HG03045 (cell line): ENCODE results near the gene MTUS2.
A peak's percentile ranks its signal among the peaks of the same experiment; 100 is the strongest.

Source experiments
- ATAC-seq: cut with Tn5 transposase; IDR thresholded peaks from one replicate; pipeline ENCODE4 v1.9.1; 2021; ENCODE audit warnings: mild to moderate bottlenecking, moderate library complexity; ENCODE audit not compliant: unreplicated experiment

The MTUS2 gene

DNA sequence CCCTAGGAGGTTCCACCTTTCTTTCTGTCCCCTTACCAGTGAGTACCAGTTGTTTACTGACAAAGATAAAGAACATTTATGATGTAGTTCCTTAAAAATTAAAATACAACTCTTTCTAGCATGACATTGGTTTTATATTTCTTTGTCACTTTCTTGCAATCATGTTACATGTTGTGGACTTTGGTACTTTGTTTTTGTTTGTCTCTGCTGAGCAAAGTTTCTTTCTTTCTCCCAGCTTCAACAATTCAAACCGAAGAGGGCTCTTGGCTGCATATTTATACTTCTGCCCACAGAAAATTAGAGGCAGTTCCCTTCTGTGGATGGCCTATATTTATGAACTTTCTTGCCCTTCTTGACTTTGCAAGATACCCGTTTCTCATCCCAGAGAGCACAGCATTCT is 201.2 kb downstream of the MTUS2 start:
- no peak for ATAC-seq

DNA sequence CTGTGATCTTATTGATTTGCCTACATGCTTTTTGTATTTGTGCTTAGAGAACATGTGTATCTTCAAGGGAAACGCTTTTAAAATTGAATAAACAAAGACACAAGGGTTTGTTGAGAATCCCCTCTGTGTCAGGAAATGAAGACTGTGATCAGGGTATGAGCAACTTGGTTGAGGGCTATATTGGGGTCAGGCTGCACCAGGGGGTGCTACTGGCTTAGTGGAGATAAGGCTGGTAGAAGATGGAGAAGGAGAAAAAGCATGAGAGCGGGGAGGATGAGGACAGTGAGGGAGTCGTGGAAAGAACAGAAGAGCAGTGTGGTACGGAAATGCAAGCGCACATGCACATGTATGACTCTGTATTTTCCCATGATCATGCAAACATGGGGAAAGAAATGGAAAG is 201.6 kb downstream of the MTUS2 start:
- no peak for ATAC-seq

DNA sequence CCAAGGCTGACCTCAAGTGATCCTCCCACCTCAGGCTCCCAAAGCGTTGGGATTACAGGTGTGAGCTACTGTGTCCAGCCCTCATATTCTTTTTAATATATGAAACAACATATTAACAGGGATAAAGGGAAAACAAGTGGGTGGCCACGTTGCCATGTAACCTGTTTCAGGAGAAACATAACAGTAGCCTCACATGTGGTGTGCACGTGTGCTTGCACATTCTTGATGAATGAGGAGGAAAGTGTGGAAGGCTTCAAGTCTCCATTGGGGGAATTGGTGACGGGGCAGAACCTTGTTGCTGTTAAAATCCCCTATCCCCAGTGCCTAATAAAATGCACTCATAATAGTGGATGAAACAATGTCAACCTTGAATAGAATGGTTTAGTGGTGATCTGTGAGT is 202.3 kb downstream of the MTUS2 start:
- ATAC-seq: no peak

DNA sequence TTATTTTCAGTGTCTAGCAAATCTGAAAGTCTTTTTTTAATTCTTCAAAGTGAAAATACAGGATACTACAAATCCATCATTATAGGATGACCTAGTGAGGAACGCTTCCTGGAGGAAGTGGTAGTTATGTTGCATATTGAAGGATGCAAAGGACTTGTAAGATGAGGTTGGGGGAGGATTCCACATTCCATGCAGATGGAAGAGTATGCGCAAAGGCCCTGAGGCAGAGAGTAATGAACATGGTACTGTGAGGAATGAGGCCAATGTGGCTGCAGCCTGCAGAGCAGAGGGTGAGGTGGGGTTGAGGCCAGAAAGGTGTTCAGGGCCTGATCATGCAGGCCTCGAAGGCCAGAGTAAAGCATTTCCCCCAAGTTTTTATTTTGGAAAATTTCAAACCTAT is 202.8 kb downstream of the MTUS2 start:
- ATAC-seq: no peak

DNA sequence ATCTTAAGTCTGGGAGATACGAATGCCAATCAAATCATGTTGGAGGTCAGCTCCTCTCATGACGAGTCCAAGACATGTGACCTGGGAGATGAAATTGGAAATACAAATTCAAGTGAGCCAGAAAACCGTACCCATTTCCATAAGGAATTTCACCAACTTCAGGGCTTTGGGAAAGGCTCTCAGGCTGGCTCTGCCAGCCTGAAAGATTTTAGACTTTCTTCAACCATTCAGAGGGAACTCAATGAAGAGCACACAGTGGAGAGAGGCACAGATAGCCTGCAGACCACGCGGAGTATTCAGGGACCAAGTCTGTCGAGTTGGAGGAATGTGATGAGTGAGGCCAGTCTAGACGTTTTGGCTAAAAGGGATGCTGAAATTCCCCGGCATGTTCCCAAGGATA is 204.6 kb downstream of the MTUS2 start:
- ATAC-seq: no peak

DNA sequence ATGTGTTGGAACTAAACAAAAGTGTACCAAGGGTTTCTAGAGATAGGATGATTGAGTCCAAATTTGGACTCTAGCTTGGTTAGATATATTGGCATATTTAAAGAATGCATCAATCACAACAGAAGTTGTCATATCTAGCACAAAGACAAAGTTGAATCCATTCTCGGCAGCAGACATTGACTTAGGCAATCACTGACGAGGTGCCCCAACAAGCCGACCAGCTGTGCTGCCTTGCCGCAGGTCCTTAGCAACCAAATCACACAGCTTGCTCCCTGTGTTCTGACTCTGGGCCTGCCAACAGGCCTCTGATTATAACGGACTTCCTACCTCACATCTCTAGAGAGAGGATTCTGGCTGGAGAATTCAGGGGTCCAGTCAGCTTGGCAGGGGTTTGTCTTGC is 208.7 kb downstream of the MTUS2 start:
- ATAC-seq: no peak

DNA sequence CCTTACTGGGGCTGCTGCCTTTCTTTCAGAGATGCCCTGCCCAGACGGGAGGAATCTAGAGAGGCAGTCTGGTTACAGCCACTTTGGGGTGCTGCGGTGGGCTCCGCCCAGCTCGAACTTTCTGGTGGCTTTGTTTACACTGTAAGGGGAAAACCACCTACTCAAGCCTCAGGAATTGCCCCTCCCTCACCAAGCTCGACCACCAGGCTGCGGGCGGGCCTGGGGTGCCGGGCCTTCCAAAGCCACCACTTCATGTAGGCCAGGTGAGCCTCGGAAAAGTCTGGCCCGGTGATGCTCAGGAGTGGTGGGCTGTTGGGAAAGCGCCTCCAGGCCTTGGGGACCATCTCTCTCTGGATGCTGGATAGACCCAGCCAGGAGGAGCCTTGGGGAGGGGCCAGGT is 218.6 kb downstream of the MTUS2 start:
- no peak for ATAC-seq

DNA sequence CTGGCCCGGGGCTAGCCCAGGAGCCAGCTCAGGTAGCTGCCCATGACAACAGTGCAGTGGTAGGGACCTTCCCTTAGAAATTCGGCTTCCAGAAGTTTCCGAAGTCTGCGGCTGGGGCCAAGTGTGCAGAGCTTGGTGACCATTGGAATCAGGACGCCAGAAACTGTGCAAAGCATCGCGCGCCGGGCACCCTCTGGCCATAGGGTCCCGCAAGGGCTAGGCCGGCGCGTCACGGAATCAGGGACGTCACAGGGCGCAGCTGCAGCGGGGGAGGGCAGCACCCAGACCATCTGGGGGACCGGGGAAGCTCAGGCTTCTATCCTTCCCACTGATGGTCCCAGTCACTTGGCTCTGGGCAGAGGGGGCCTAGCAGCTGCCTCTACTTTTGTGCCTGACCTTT is 219.1 kb downstream of the MTUS2 start:
- no peak for ATAC-seq

DNA sequence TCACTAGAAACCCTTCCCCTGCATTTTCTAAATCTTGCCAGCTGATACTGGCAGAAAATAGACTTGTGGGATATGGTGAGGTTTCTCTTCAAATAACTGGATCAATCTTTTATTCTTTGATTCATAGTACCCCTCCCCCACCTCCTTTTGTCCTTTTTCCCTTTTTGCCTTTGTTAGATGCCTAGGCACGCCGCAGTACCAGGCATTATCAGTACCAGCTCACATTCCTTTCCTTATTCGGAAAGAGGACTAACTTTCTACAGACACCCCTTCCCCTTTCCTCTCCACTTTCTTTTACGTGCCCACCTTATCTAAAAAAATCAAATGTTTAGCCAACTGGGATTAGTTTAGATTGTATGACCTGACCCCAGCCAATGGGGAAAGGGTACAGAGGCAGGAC is 226.4 kb downstream of the MTUS2 start:
- no peak for ATAC-seq

DNA sequence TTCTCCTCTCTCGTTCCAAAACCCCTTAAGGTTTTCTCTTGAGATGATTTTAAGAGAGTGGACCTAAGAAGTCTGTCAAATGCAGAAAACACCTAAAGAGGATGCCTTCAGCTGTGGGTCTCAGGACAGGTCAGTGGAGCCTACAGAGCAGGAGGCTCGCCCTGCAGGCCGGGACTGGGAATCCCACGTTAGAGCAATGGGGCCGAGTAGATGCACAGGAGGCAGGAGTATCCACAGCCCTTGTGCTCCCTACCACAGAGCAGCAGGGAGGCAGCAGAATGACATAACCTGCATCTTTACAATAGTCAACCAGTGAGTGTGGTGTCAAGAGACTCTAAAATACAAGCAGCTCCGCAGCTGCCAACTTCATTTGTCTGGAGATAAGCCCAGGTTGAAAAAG is 229.4 kb downstream of the MTUS2 start:
- no peak for ATAC-seq

DNA sequence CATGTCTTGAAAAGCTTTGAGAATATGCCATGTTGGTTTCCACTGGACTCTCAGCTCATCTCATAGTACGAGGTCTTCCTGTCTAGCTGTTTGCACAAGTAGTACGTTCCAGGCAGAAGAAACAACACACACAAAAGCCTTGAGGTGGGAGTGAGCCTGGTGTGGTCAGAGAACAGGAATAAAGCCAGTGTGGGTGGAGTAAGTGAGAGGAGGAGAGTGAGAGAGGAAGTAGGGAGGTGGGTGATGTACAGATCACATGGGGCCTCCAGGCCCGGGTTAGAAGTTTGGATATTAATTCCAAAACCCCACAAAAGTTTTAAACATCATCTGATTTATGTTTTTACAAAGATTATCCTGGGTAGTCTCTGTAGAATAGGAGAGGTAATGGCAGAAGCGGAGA is 230.6 kb downstream of the MTUS2 start:
- no peak for ATAC-seq

DNA sequence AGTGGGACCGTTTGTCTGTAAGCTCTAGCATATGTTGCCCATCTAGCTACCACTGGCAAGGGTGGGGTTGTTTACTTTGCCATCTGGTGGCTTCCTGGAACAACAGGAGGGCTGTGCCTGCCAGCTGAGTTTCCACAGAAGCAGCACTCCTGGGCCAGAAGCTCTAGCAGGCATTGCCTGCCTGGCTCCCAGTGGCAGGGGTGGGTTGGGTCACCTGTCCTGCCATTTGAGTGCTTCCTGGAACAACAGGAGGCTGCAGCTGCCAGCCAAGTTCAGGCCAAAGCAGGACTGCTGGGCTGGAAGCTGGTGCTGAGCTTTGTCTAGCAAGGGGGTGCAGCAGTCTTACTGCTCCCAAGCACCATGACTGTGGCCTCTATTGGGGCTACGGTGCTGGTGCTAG is 239.7 kb downstream of the MTUS2 start:
- no peak for ATAC-seq

DNA sequence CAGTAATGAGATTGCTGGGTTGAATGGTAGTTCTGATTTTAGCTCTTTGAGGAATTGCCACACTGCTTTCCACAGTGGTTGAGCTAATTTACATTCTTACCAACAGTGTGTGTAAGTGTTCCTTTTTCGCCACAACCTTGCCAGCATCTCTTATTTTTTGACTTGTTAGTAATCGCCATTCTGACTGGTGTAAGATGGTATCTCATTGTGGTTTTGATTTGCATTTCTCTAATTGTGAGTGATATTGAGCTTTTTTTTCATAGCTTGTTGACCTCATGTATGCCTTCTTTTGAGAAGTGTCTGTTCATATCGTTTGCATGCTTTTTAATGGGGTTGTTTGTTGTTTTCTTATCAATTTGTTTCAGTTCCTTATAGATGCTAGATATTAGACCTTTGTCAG is 245.0 kb downstream of the MTUS2 start:
- ATAC-seq: no peak

DNA sequence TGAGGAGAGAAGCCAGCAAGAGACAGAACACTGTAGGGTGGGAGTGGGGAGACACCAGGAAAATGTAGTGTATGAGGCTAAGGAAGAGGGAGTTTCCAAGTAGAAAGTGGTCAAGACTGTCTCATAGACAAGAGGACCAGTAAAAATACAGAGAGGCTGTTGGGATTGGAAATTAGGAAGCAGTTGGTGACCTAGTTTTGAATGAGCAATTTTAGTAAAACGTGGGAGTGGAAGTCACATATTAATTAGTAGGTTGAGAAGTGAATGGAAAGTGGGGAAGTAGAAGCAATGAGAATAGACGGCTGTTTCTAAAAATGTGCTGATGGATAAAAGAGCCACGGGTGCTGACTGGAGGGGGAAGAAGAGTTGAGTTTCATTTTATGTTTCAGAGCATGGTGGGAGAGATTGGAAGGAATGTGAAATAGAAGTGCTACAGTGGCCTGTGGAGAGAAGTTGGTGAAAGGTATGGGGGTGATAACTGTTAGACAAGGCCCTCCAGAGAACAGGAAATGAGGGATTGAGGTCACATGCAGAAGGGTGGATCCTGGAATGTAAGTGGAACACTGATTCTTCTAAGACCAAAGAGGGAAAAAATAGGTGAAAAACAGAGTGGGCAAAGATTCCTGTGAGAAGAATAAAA is 247.3 kb downstream of the MTUS2 start:
- ATAC-seq: no peak

DNA sequence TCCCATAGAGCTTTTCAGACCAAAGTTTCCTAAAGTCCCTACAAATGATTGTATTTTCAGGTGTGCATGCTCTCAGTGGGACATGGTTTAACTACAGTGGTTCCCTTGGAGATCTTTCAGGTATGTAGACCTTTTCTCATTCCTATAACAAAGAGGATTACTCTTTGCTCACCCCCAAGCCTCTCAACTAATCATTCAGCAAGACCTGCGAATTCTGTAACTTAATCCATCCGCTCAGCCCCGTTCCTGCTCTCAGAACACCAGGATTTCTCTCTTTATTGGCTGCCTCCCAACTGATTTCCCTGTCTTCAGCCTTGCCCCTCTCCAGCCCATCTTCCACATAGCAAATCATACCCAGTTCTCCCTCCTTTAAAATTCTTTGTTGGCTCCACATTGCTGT is 253.6 kb downstream of the MTUS2 start:
- ATAC-seq: no peak

DNA sequence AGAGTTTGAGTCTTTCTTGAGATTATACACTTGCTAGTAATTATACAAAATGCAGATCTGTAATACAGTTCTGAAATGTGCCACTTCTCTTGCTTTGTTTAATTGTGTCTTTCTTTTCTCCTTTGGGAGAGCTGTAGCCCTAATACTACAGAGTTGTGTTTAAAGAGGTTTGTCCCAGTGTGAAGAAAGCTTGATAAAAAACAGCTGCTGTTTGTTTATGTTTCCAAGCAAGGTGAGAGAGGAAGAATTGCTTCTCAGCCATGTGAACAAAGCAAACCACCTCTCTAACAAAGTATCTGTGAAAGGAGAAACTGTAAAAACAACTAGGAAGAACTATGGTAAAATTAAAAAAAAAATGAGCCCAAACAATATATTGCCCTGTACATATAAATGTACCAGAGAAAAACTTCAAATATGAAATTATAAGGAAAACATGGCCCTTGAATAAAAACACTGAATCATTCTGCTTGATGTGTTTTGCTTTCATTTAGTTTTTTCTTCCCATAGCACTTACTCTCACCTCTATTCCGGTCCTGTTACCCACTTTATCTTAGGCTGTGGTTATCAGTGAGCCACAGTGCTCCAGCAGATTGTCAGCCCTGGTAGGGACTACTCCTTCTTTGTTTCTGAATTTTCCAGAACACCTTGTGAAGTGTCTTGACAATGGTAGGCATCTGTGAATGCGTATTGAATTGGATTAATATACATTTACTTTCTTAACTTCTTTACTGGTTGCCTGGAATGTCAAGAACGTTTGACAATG is 257.1 kb downstream of the MTUS2 start:
- no peak for ATAC-seq

DNA sequence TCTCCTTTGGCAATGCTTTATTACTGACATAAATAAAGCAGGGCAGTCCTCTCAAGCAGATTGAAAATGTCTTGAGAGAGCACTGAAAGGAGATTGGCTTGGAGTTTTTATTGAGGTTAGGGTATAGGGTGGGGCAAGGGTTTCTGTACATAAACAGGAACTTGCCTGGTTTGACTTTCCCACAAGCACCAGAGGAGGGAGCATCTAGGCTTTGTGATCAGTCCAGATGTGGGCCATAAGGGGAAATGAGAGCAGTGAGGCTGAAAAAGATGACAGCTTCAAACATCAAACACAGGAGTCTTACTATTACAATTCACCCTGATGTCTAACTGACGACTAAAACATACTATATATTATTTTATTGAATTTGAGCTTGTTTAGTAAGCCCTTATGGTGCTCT is 260.9 kb downstream of the MTUS2 start:
- peak; percentile 81 for ATAC-seq

DNA sequence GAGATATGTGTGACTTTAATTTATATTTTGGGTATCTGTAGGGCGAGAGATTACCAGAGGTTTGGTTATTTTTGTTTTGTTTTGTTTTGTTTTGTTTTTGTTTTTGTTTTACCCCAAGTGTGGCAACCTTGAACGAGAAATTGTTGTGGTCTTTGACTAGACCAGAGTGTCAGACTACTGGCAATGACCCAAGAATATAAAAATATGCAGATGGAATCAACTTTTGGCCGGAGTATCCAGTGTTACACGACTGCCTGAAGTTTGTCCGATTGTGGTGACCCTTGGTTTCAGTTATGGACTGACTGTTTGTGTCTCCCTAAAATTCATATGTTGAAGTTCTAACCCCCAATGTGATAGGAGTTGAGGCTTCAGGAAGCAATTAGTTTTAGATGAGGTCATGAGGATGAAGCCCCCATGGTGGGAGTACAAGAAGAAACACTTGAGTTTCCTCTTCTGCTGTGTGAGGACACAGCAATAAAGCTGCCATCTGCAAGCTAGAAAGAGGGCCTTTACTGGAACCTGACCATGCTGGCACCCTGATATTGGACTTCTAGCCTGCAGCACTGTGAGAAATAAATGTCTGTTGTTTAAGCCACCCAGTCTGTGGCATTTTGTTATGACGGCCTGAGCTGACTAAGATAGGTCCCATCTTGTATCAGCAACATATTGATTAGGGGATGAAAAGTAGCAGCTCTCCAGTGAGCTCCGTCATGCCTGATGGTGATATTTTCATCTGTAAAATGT is 261.7 kb downstream of the MTUS2 start:
- no peak for ATAC-seq

DNA sequence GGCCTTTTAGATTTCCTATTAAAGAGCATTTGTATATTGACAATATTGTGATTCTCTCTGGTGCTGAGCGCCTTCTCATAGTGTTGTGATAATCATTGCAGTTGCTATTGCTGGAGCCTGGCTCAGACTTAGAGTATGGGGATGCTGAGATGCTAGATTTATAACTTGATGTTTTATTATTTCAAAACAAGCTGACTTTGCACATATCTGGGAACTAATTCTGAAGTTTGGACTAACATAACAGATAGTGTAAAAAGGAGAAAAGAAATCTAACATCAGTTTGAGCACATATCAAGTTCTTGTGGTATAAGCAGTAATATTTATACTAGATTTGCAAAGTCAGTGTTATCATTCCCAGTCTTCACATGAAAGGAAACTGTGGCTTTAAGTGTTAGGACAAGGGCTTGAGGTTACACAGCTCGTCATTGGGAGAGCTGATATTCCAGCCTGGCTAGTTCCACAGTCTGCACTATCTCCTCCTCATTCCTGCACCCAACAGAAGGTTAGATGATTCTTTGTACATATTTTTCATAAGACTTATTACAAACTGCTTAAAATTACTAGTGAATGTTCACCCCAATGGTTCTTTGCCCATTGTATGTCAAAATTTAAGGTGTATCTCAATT is 279.8 kb downstream of the MTUS2 start:
- ATAC-seq: no peak

DNA sequence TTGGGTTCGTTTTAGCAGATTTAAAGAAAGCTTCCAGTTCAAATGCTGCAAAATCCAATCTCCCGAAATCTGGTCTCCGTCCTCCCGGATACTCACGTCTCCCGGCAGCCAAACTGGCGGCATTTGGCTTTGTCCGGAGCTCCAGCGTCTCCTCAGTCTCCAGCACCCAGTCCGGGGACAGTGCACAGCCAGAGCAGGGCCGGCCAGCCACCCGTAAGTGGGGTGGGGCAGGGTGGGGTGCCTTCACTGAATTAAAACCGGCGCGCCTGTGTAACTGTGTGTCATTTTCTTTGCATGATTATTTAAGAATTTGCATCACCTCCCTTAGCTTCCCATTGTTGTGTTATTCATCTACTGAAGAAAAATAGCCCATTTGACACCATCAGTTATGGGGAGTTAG is 280.6 kb downstream of the MTUS2 start:
- ATAC-seq: no peak

DNA sequence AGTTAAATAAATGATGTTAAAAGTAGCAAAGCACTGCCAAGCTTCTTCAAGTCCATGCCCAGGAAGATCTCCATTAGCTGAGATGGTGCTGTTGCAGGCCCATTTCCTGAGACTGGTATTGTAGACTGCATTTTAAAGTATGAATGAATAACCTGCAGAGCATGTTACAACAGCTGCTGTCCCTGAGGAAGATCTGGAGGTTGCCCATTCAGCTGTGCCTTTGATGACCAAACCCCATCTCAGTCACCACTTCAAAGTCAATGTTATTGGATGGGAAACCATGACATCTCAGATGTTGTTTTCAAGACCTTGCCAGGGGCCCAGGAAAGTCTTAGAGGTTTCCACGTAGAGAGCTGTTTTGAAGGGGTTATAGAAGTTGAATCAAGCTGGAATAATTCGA is 281.3 kb downstream of the MTUS2 start:
- no peak for ATAC-seq

DNA sequence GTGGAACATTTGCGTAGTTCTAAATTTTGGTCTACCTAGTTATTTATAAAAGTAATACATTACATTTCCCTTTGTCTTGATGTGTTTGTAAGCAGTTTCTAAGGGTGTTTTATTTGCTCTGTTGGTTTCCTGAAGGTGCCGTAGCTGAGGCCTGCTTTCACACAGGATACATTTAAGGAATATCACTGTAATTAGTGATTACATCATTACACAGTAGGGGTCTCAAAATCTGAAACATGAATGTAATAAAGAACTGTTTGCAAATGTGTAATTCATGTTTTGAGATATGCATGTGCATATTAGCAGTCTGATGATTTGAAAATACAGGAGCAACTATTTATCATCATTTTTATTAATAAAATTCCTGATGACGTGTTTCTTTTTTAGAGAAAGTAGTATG is 281.8 kb downstream of the MTUS2 start:
- no peak for ATAC-seq
